ENCODE results near the gene TBCK. TPM values are rescaled to one million over a fixed set of nuclear protein-coding genes. Genes with fewer than 3 reads are reported as not detected.

The TBCK gene
- total and polyA plus RNA-seq, 2 donors (not counting 3 experiments of a cell fraction or from before 2014, with no cell fraction given), result 18.2 to 38.6 TPM

GRCh38 chr4:106303548-106304281 is 12.3 kb downstream of the TBCK start:
- BruUV-seq (replicated peaks), result no TSS peak
- CTCF ChIA-PET, result interaction anchor here (0.8 kb wide), 1 partner anchor 505 kb away, joined by 3 read pairs; no protein-coding TSS in a partner anchor
- no peaks in the 10 kb centered on the region for H3K4me1 ChIP-seq (ENCODE audit: control insufficient read depth, extremely low read depth, insufficient read depth, low read length)

More at GRCh38 chr4:106303548-106304281, 12.3 kb downstream of the TBCK start:
- no peak for FAIRE-seq
- Histone ChIP-seq H3K36me3 (ENCODE audit: control insufficient read depth in 2 of 2, extremely low read depth in 1 of 2, insufficient read depth in 2 of 2, low read length in 2 of 2) (no peaks in the 10 kb centered on the region), H3K9ac (replicated peaks; ENCODE audit: extremely low read depth, insufficient read depth, low read length) (no peak overlapping the region), H3K4me3 (replicated peaks in 1 of 3; ENCODE audit: insufficient read depth in 1 of 3, low read depth in 1 of 3, low read length in 3 of 3) (no peak overlapping the region), H3K27me3 (ENCODE audit: control insufficient read depth in 2 of 2, insufficient read depth in 2 of 2, low read length in 2 of 2) (no peaks in the 10 kb centered on the region), H3K27ac (ENCODE audit: insufficient read depth, low read depth, low read length) (no peak overlapping the region), H3K9me1 (replicated peaks; ENCODE audit: control insufficient read depth, extremely low read depth, insufficient read depth, low read length) (no peaks in the 10 kb centered on the region), H3K79me2 (ENCODE audit: control insufficient read depth, insufficient read depth, low read length) (no peaks in the 10 kb centered on the region), H3K9me3 (replicated peaks; ENCODE audit: control insufficient read depth, insufficient read depth, low read length) (no peaks in the 10 kb centered on the region), H2AFZ (ENCODE audit: low read depth, low read length) (no peak overlapping the region), H3K4me2 (ENCODE audit: insufficient read depth, low read length) (no peak overlapping the region), H4K20me1 (replicated peaks; ENCODE audit: control insufficient read depth, extremely low read depth, insufficient read depth, low read length) (no peaks in the 10 kb centered on the region)
- dilution Hi-C loops (cut with MboI; ENCODE audit: extremely low pct_ligation_motif_present, low sequenced_read_pairs), result no loop called here
- intact Hi-C loops (cut with micrococcal nuclease), result no loop called here
- no peak for DNase-seq (ENCODE audit: low read depth, low spot score)
- TF ChIP-seq, protein P1, sequence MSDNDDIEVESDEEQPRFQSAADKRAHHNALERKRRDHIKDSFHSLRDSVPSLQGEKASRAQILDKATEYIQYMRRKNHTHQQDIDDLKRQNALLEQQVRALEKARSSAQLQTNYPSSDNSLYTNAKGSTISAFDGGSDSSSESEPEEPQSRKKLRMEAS (IDR thresholded peaks at IDR 0.05; ENCODE audit: insufficient read depth, insufficient read length), result no peak
- TF ChIP-seq, protein P2, sequence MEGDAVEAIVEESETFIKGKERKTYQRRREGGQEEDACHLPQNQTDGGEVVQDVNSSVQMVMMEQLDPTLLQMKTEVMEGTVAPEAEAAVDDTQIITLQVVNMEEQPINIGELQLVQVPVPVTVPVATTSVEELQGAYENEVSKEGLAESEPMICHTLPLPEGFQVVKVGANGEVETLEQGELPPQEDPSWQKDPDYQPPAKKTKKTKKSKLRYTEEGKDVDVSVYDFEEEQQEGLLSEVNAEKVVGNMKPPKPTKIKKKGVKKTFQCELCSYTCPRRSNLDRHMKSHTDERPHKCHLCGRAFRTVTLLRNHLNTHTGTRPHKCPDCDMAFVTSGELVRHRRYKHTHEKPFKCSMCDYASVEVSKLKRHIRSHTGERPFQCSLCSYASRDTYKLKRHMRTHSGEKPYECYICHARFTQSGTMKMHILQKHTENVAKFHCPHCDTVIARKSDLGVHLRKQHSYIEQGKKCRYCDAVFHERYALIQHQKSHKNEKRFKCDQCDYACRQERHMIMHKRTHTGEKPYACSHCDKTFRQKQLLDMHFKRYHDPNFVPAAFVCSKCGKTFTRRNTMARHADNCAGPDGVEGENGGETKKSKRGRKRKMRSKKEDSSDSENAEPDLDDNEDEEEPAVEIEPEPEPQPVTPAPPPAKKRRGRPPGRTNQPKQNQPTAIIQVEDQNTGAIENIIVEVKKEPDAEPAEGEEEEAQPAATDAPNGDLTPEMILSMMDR (IDR thresholded peaks at IDR 0.05; ENCODE audit: extremely low read depth in 1 of 2, insufficient read depth in 1 of 2, low read depth in 1 of 2, low read length in 2 of 2), result no peak
- TF ChIP-seq FOS (IDR thresholded peaks at IDR 0.05; ENCODE audit: borderline replicate concordance, insufficient read depth, low read length) (no peak), JUN (IDR thresholded peaks at IDR 0.05; ENCODE audit: borderline replicate concordance, insufficient read depth, insufficient read length, low read depth) (no peak), EZH2 (IDR thresholded peaks at IDR 0.05; ENCODE audit: borderline replicate concordance, low read depth, low read length, severe bottlenecking) (no peak), POLR2AphosphoS5 (IDR thresholded peaks at IDR 0.05; ENCODE audit: insufficient read depth, low read depth, low read length) (no peak), POLR2A (IDR thresholded peaks at IDR 0.05; ENCODE audit: low read depth, low read length) (no peak), MYC (IDR thresholded peaks at IDR 0.05; ENCODE audit: low read depth, low read length) (no peak), GATA2 (IDR thresholded peaks at IDR 0.05; ENCODE audit: insufficient read depth, insufficient read length, low read depth, low read length) (no peak)
- POLR2A ChIA-PET, result no interaction called here
